ENCODE data around the gene CLDN15. TPM values are rescaled to one million over a fixed set of nuclear protein-coding genes. Genes with fewer than 3 reads are reported as not detected.

Gene CLDN15
- total RNA-seq, 4 donors from 2014 or later: 6.7 to 19.8 (median 12.5) TPM

Other genes starting within 250 kb of the CLDN15 start
- gene MUC17, start 217.7 kb downstream of the CLDN15 start, total RNA-seq: under 1 TPM; 0.08 to 0.25 (median 0.14) TPM
- gene TRIM56, start 152.3 kb downstream of the CLDN15 start, total RNA-seq: 10 to 100 TPM; 12.1 to 28.9 (median 17.8) TPM
- 10 to 100 TPM in 2 of 4 donors, 1 to 10 TPM in 2; 6.7 to 22.9 (median 13.0) TPM for gene SERPINE1, start 110.7 kb downstream of the CLDN15 start, total RNA-seq
- 10 to 100 TPM; 28.5 to 66.5 (median 50.0) TPM for gene AP1S1, start 83.3 kb downstream of the CLDN15 start, total RNA-seq
- under 1 TPM in 3 of 4 donors, not detected in 1; 0.38 to 0.99 (median 0.59) TPM for gene VGF, start 72.2 kb downstream of the CLDN15 start, total RNA-seq
- not detected for gene NAT16, start 57.5 kb downstream of the CLDN15 start, total RNA-seq
- gene MOGAT3, start 36.8 kb downstream of the CLDN15 start, total RNA-seq: not detected
- gene PLOD3, start 20.2 kb downstream of the CLDN15 start, total RNA-seq: 10 to 100 TPM; 15.7 to 30.4 (median 22.7) TPM
- gene ZNHIT1, start 19.6 kb downstream of the CLDN15 start, total RNA-seq: 10 to 100 TPM; 43.8 to 73.4 (median 66.9) TPM
- 100 to 1,000 TPM; 118 to 223 (median 198) TPM for gene FIS1, start 7.3 kb upstream of the CLDN15 start, total RNA-seq
- 10 to 100 TPM in 3 of 4 donors, 1 to 10 TPM in 1; 6.8 to 15.3 (median 11.7) TPM for gene IFT22, start 84.0 kb upstream of the CLDN15 start, total RNA-seq
- gene COL26A1, start 125.1 kb upstream of the CLDN15 start, total RNA-seq: 1 to 10 TPM in 1 of 4 donors, not detected in 3; 1.1 TPM

All from suprapubic skin (tissue), 4 donors.